ENCODE measurements around the gene SNX33.
"Not testable (repeated sequence)": the region's sequence is repeated elsewhere in the genome, so short reads cannot be mapped to it uniquely, and the experiment has no call there.

The SNX33 gene

GRCh38 chr15:75686212-75686642 is 38.5 kb downstream of the SNX33 start:
- peak; percentile 78 for DNase-seq

DNA sequence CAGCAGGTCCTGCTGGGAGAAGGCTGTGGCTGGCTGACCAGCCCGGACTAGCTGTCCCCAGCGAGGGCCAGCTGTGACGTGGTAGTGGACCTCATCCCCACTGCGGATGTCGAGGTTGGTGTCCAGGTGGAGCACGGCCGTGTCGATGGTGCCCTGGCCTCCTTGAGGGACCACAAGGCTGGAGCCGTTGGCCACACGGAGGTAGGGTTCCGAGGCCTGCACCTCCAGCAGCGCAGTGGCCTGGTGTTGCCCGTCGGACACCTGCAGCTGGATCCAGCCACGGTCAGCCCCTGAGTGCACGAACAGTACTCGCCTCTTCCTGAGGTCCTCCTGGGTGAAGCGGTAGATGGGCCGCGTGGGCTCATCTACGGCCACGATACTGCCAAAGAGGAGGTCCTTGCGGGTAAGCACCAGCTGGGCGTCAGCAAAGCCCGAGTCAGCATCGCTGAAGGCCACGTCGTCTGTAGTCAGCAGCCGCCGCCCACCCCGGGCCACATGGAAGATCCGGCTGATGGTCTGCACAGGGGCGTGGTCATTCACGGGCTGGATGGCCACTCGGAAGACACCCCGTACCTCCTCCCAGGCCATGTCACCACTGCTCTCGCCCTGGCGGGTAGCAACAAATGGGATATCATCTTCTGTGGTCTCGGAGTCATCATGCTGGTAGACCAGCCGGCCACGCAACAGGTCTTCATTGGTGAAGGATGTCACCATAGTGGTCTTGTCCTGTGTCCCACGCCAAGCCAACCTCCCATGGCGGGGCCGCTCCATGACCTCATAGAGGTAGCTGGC is 40.0 kb downstream of the SNX33 start:
- no peak for DNase-seq

GRCh38 chr15:75688278-75688557 is 40.5 kb downstream of the SNX33 start:
- no peak for DNase-seq

GRCh38 chr15:75688831-75689230 is 41.1 kb downstream of the SNX33 start:
- DNase-seq = no peak

DNA sequence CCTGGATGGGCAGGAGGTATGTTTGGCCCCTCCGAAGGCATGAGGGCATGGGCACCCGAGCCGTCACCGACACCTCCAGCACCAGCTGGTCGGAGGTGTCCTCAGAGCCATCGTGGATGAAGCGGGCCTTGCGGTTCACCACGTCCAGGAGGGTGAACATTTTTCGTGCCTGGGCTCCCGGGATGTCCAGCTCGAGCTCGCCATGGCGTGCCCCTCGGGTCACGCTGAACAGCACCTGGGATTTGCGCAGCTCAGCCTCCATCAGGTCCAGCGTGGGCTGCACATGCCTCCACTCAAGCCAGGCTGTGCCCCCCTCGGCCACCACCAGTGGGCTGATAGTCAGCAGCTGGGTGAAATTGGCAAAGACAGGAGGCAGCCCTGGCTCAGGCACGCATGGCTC is 41.7 kb downstream of the SNX33 start:
- DNase-seq = not testable (repeated sequence)

- DNase-seq = not testable (repeated sequence)
These were observed 44.6 kb downstream of the SNX33 start for GRCh38 chr15:75692311-75692710.

GRCh38 chr15:75693028-75693427 is 45.3 kb downstream of the SNX33 start:
- not testable (repeated sequence) for DNase-seq

DNA sequence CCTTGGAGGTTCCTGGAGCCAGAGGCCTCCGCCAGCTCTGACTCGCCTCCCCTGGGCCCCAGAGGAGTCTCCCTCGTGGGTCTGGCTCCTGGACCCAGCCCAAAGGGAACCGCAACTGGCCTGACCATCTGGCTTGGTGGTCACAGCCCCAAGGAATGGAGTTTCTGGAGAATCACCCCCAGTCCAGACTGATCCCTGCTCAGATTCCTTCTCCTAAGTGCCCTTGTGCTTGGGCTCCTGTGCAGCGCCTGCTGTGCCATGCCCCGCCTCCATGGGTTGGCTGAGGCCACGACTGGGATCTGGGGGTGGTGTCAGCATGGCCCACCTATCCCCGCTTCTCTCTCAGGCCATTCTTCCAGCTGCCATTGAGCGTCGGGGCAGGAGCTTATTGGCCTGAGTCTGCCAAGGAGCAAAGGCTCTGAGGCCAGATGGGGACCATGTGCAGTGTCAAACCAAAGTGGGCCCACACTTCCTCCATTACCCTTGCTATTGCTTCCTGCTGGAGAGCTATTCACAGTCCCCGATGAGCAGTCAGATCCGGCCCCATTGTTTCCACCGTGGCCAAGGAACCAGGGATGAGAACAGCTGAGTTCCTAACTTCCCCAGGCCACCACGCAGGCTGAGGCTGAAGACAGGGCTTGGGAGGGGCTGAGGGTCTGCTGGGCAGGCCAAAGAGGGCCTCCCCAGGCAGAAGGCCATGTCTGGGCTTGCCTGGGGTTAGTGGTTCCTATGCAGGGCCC is 46.0 kb downstream of the SNX33 start:
- DNase-seq = no peak

GRCh38 chr15:75694241-75695182 is 46.8 kb downstream of the SNX33 start:
- no peak for DNase-seq

GRCh38 chr15:75695220-75695619 is 47.5 kb downstream of the SNX33 start:
- DNase-seq = no peak

DNA sequence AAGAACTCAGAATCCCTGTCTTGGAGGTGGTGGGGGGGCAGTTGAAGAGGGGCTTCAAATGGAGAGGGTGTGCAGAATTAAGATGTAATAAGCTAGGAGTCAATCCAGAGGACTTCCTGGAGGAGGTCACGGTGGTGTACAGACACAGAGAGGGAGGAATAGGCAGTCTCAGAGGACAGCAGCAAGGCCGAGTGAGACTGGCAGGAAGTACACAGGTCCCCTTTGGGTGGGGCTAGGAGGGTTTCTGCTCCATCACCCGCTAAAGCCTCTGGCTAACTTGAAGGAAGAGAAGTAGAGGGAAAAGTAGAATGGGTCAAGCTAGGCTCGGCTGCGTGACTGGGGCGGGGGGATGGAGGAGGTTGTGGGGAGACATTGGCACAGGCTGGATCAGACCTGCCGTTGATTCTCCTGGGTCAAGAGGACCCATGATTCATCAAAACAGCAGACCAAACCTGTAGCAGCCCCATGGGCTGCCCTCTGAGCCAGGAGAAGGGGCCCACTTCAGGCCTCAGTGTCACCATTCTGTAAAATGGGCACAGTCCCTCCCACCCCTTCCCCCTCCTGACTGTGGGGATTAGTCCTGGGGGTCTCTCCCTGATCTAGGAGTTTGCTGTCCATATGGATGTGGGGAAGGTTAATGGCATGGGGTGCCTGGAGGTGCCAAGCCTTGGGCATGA is 48.1 kb downstream of the SNX33 start:
- no peak for DNase-seq

GRCh38 chr15:75696311-75696720 is 48.6 kb downstream of the SNX33 start:
- DNase-seq = no peak

DNA sequence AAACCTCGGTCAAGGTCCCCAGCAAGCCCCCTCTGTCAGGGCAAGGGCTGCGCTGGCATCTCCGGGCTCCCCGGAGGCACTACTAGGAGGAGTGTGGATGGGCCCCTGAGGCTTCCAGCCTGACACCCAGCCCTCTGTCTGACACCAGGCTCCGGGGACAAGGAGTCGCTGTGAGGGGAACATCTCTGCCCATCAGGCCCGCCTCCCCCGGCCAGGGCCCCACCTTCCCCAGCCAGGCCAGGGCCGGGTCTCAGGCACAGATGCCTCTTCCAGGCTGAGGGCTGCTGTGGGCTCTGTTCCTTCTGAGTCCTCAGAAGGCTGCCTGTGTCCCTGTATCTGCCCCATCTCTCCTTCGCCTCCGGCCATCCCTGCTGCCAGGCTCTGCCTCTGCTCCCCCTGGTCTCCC is 49.1 kb downstream of the SNX33 start:
- no peak for DNase-seq

- DNase-seq = no peak
These were observed 49.8 kb downstream of the SNX33 start for GRCh38 chr15:75697523-75697922.

DNA sequence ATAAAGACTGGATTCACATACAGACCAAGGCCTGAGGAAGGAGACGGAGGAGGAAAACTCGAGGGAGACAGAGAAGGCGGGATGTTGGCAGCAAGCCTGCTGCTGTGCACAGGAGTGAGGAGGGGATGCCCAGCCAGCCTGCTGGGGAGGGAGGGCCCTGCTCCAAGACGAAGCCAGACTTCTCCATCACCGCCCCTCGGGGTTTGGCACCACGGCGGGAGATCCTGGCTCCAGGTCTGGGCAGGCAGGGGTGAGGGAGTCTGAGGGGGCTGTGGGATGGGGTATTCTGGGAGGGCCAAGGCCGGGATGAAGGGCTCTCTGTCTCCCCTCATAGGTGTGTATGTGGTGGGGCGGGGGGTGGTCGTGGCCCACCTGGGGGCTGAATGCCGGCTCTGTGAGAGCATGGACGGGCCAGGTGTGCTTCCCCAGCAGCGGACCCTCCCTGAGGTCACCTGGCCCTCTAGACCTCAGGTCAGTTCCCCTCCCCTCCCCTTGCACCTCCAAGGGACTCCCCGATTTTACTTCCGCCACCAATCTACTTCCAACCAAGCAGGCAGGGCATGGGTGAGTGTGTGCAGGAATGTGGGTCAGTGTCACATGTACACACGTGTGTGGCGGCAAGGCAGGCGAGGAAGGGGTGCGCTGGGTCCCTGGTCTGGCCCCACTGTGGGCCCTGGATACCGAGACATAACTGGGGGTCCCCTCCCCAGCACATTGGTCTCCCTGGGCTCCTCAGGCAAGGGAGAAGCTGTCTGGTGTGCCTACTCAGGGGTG is 50.4 kb downstream of the SNX33 start:
- DNase-seq = not testable (repeated sequence)

- not testable (repeated sequence) for DNase-seq
These were observed 51.8 kb downstream of the SNX33 start for GRCh38 chr15:75699517-75699916.

DNA sequence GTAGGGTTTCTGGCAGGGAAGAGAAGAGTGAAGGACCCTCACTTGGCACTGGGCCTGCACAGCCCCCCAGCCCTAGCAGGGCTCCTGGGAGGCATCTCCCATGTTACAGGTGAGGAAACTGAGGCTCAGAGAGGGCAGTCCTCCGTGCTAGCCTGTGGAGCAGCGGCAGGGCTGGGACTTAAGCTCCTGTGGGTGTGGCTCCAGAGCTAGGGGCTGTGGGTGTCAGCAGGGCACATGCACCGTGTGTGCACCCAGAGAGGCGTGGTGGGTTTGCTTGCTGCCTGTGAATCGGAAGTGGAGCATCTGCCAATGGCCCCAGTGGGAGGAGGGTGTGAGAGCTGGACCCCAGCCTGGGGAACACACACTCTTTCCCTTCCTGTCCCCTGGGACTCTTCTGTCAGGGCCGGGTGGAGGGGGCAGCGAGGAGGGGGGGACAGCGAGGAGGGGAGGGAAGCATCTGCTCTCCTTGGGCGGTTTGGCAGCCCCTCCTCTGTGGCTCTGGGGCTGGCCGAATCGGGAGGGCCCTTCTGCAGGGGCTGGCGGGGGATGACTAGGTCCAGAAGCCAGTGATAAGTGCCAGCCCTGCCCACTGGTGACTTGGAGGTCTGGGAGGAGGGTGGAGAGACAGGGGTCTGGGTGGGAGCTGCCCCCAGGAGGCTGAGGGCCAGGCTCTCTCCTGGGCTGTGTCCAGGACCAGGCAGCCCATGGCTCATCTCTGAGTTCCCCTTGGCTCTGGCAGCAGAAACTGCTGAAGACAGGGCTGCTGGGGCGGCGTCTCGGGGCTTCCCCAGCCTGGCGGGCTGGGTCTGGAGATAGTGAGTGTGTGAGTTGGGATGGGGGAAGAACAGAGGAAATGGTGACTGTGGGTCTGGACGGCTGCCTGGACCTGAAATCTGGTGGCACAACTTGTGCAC is 52.5 kb downstream of the SNX33 start:
- not testable (repeated sequence) for DNase-seq

DNA sequence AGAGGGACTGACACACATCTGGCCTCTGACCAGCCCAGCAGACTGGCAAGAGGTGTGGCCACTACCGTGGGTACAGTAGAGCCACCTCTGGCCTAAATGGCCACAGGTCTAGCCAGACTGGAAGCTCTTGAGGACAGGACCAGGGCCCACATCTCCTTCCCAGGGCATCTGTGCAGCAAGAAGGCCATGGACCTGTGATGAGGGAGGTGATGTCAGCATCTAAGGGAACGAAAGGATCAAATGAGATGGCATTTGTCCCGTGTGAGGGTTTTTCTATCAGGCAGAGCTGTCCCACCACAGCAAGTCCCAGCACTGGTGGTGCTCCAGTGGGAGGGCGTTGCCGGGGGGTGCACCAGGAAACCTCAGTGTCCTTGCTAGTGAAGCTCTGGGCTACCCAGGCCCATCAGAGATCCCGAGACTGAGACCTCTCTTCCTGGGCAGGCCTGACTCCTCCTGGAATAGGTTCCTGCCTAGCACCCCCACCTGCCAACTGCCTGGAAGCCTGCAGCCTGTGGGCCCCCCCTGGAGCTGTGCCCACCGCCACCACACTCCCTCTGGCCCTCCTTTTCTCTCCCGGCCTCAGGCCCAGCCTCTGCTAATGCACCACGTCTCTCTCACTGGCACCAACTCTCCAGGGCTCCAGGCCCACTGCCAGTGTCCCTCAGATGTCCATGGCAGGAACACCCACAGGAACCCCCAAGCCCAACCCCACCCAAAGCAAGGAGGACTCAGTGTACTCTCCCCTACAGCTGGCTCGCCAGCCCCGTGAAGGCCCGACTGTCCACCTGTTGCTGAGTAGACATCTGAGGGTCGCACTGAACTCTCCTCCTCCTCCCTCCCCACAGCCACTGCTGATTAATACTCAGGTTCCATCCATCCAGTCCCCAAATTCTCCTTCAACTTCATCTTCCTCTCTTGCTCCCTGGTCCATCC is 53.6 kb downstream of the SNX33 start:
- DNase-seq = not testable (repeated sequence)

DNA sequence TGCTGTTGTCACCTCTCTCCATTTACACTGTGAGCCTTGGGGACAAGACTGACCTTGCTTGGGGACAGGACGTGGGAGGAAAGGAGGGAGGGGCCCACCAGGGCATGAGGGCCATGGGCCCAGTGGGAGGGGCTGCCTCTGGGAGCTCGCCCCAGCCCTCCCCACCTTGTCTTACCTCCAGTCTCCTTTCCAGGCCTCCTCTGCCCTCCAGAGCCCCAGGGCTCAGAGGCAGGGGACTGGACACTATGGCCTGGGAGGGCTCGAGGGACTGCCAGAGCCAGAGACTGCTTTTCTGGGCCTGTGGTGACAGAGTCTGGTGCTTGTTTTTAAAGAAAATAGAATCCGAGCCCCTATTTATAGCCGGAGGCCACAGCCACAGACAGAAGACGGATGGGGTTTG is 54.7 kb downstream of the SNX33 start:
- no peak for DNase-seq

Measured in CD4-positive, alpha-beta T cell treated with Interleukin-12 subunit alpha and Interleukin-12 subunit beta, for 1 hour (primary cell).